Pancreas (tissue), 10 donors: Measurements from ENCODE around the gene LIN9. TPM values are rescaled to one million over a fixed set of nuclear protein-coding genes. Genes with fewer than 3 reads are reported as not detected.
A peak's percentile ranks its signal among the peaks of the same experiment; 100 is the strongest.
"Not testable (repeated sequence)": the region's sequence is repeated elsewhere in the genome, so short reads cannot be mapped to it uniquely, and the experiment has no call there.

ENCODE experiments used
- ATAC-seq, 4 donors: fragments of 200-7000 bp; cut with Tn5 transposase; one replicate each; pipeline versions ENCODE4 v1.8.0 to v1.9.1; 2020; ENCODE audit warnings: mild to moderate bottlenecking in 4 of 4, moderate library complexity in 4 of 4
- DNase-seq, 6 donors: peaks; one replicate each; pipeline ENCODE4 v3.0.0-alpha.2; 2020
- FAIRE-seq: peaks from 2 replicates; lab custom pipeline; 2012; peaks lifted over from hg19 to GRCh38; lab: Jason Lieb, UNC
- H3K27ac ChIP-seq, 4 donors: fragments of 200-600 bp; sonication (generic); 1 replicate in 3 of 4; 2 replicates in 1 of 4; pipeline versions ENCODE4 v1.5.0 to v1.8.0; 2020
- H3K27me3 ChIP-seq, 4 donors: fragments of 200-600 bp; one replicate each; pipeline ENCODE4 v1.8.0; 2021
- H3K36me3 ChIP-seq, 3 donors: fragments of 200-600 bp; sonication (generic) in 1 of 3; one replicate each; pipeline versions ENCODE4 v1.5.0 to v1.8.0; 2020 to 2021
- H3K4me1 ChIP-seq, 3 donors: fragments of 200-600 bp; one replicate each; pipeline ENCODE4 v1.8.0; 2021
- H3K4me3 ChIP-seq, 4 donors: fragments of 200-600 bp; sonication (generic) in 2 of 4; one replicate each; pipeline versions ENCODE4 v1.5.0 to v1.8.0; 2020 to 2021
- H3K9me3 ChIP-seq, 4 donors: fragments of 200-600 bp; one replicate each; pipeline ENCODE4 v1.8.0; 2021
- WGBS, 2 donors: extraction: QIAGEN DNeasy Blood & Tissue Kit; methylation state at CpG; one replicate each; pipeline ENCODE4 v1.1.7; 2013; 5-methylcytosine and 5-hydroxymethylcytosine counted together
- intact Hi-C, 3 donors: fragments of 100-400 bp; cut with DNase I; formaldehyde crosslinking; loops; one replicate each; pipeline versions ENCODE4 v1.11.1 to v1.14.2; 2022
- polyA plus RNA-seq, 2 donors: library from polyadenylated mRNA; stranded (reverse); fragments of 200-250 nt; gene quantifications; one replicate each; pipeline ENCODE4 v1.2.3, GENCODE V29; 2013
- total RNA-seq, 6 donors: library from RNA; stranded (reverse); fragmentation: NEBNext Ultra II Directional in 4 of 6; extraction: Animal tissue kit (Norgen Biotek cat#: 25700) in 4 of 6; gene quantifications; one replicate each; pipeline versions ENCODE4 v1.2.1 to v1.2.4, GENCODE V29; 2021 to 2023
- TF ChIP-seq, protein P1 (sequence below), 4 donors: fragments of 200-600 bp; sonication (generic) in 3 of 4; IDR thresholded peaks; one replicate each; pipeline versions ENCODE4 v1.5.0 to v1.8.0; 2021; ENCODE audit warnings: antibody characterized with exemption in 4 of 4
- donor health status: healthy with polysubstance abuse.
- donor health status: DM: no; HTN: no; CAD: no; lungs with moderate emphysema.
- donor health status: DM: no; HTN: no; CAD: no.
- donor health status: control.
- donor health status: control.
- donor health status: Bipolar disorder and iron deficiency.
- donor health status: DM: yes; HTN: yes; CAD: no.
- donor health status: DM: no; HTN: no; CAD: no.
- donor health status: DM: no; HTN: no; CAD: no.
- donor health status: DM: yes; HTN: yes; CAD: no.

The LIN9 gene
- total and polyA plus RNA-seq, 8 donors = 0.57 to 2.2 (median 1.2) TPM

DNA sequence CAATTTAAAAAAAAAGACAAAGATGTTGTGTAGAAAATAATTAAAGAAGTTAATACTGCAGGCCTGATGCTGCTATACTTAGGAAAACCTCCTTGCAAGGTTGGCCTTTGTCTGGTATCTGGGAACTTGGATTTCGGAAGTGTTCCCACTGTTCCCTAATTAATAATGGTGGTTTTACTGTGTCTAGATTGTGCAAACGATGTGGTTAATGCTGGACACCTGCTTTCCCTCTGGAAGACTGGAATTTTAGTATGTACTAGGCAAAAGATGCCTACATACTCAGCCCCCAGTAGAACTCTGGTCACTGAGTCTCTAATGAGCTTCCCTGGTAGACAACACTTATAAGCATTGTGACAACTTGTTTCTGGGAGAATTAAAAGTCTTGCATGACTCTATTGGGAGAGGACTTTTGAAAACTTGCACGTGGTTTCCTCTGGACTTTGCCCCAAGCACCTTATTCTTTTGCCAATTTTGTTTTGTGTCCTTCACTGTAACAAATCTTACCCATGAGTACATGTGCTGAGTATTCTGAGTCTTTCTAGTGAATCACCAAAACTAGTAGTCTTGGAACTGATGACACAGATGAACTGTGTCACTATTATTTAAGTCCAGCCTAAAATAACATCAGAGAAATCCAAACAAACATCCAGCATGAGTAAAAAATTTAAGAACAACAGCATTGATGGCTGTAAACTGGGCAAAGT lies 40.4 kb downstream of the LIN9 start:
- peak; percentile 82 to 93 (median 88) for ATAC-seq
- intact Hi-C loops = no loop called here
- Histone ChIP-seq H3K9me3 (no peaks in the 10 kb centered on the region), H3K27me3 (no peaks in the 10 kb centered on the region), H3K36me3 (no peaks in the 10 kb centered on the region), H3K27ac (no peak overlapping the region), H3K4me1 (peaks cover 0 to 17% (median 9%) of the 10 kb centered on the region in 3 donors), H3K4me3 (no peak overlapping the region)
- WGBS, 2 donors = 20 to 26% methylated on average over 3 of the region's 3 CpGs
- no peak for FAIRE-seq
- TF ChIP-seq, protein P1, sequence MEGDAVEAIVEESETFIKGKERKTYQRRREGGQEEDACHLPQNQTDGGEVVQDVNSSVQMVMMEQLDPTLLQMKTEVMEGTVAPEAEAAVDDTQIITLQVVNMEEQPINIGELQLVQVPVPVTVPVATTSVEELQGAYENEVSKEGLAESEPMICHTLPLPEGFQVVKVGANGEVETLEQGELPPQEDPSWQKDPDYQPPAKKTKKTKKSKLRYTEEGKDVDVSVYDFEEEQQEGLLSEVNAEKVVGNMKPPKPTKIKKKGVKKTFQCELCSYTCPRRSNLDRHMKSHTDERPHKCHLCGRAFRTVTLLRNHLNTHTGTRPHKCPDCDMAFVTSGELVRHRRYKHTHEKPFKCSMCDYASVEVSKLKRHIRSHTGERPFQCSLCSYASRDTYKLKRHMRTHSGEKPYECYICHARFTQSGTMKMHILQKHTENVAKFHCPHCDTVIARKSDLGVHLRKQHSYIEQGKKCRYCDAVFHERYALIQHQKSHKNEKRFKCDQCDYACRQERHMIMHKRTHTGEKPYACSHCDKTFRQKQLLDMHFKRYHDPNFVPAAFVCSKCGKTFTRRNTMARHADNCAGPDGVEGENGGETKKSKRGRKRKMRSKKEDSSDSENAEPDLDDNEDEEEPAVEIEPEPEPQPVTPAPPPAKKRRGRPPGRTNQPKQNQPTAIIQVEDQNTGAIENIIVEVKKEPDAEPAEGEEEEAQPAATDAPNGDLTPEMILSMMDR (IDR thresholded peaks at IDR 0.05) = no peak
- DNase-seq = peak in 2 of 6 donors; percentile 13 to 21

DNA sequence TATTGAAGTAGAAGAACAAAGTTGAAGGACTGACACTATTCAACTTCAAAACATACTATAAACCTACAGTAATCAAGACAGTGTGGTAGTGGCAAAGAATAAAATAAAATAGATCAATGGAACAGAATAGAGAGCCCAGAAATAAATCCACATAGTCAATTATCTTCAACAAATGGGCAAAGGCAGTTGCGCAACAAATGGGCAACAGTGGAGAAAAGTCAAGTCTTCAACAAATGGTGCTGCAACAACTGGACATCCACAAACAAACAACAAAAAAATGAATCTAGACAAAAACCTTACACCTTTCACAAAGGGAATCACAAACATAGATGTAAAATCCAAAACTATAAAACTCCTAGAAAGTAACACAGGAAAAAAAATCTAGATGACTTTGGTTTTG lies 47.1 kb downstream of the LIN9 start:
- no peaks in the 10 kb centered on the region for H3K4me1 ChIP-seq
- 100% methylated on average over 1 of the region's 1 CpG for whole genome bisulfite sequencing, 2 donors
- H3K9me3 ChIP-seq = no peaks in the 10 kb centered on the region
- FAIRE-seq (no peak), ATAC-seq (no peak), DNase-seq (no peak)
- no peaks in the 10 kb centered on the region for H3K36me3 ChIP-seq
- intact Hi-C loops = no loop called here
- TF ChIP-seq, protein P1 (IDR thresholded peaks at IDR 0.05) = no peak
- no peaks in the 10 kb centered on the region for H3K27me3 ChIP-seq
- no peak overlapping the region for H3K27ac ChIP-seq
- no peak overlapping the region for H3K4me3 ChIP-seq

DNA sequence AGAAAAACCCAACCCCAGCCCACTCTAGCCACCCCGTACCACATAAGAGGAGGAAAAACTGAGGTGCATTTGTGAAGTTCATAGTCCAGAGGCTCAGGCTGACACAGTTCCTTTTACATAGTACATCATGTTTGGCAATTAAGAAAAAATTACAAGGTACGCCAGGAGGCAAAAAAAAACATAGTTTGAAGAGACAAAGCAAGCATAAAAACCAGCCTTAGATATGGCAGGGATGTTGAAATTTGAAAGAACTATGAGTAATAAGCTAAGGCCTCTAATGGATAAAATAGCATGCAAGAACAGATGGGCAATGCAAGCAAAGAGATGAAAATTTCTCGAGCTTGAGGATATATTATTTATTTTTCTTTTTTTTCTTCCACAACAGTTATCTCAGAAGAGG lies 53.6 kb downstream of the LIN9 start:
- WGBS, 2 donors = 72 to 73% methylated on average over 3 of the region's 3 CpGs
- TF ChIP-seq, protein P1 (IDR thresholded peaks at IDR 0.05) = no peak
- intact Hi-C loops = no loop called here
- Histone ChIP-seq H3K4me3 (no peak overlapping the region), H3K27ac (no peak overlapping the region), H3K27me3 (no peaks in the 10 kb centered on the region), H3K36me3 (no peaks in the 10 kb centered on the region), H3K4me1 (no peaks in the 10 kb centered on the region), H3K9me3 (no peaks in the 10 kb centered on the region)
- ATAC-seq = peak in 1 of 4 donors; percentile 42
- FAIRE-seq = no peak
- no peak for DNase-seq

DNA sequence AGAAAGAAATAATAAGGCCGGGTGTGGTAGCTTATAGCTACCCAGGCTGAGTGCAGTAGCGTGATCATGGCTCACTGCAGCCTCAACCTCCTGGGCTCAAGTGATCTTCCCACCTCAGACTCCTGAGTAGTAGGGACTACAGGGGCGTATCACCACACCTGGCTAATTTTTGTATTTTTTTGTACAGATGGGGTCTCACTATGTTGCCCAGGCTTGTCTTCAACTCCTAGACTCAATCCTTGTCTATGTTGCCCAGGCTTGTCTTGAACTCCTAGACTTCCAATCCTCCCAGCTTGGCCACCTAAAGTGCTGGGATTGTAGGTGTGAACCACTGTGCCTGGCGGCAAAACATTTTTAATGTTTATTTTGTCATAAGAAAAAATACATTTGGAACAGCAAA lies 55.0 kb downstream of the LIN9 start:
- FAIRE-seq = no peak
- no peak for ATAC-seq
- H3K27ac ChIP-seq = no peak overlapping the region
- TF ChIP-seq, protein P1 (IDR thresholded peaks at IDR 0.05) = no peak
- H3K4me3 ChIP-seq = no peak overlapping the region
- H3K27me3 ChIP-seq = no peaks in the 10 kb centered on the region
- no peaks in the 10 kb centered on the region for H3K4me1 ChIP-seq
- H3K36me3 ChIP-seq = no peaks in the 10 kb centered on the region
- WGBS, 2 donors = 93 to 95% methylated on average over 4 of the region's 4 CpGs
- intact Hi-C loops = no loop called here
- no peaks in the 10 kb centered on the region for H3K9me3 ChIP-seq
- DNase-seq = no peak

DNA sequence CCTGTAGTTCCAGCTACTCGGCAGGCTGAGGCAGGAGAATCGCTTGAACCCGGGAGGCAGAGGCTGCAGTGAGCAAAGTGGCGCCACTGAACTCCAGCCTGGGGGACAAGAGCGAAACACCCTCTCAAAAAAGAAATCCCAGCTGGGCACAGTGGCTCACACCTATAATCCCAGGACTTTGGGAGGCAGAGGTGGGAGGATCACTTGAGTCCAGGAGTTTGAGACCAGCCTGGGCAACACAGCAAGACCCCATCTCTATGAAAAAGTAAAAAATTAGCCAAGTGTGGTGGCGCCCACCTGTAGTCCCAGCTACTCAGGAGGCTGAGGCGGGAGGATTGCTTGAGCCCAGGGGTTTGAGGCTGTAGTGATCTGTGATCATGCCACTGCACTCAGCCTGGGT lies 56.1 kb downstream of the LIN9 start:
- H3K27ac ChIP-seq, H3K4me1 ChIP-seq, H3K27me3 ChIP-seq, ATAC-seq, FAIRE-seq, DNase-seq, H3K9me3 ChIP-seq, H3K36me3 ChIP-seq, intact Hi-C loops, H3K4me3 ChIP-seq: not testable (repeated sequence)
- WGBS, 2 donors = 96 to 99% methylated on average over 7 of the region's 7 CpGs
